ENCODE data around the gene CEP135.
"Not testable (repeated sequence)": the region's sequence is repeated elsewhere in the genome, so short reads cannot be mapped to it uniquely, and the experiment has no call there.

Gene CEP135, protein sequence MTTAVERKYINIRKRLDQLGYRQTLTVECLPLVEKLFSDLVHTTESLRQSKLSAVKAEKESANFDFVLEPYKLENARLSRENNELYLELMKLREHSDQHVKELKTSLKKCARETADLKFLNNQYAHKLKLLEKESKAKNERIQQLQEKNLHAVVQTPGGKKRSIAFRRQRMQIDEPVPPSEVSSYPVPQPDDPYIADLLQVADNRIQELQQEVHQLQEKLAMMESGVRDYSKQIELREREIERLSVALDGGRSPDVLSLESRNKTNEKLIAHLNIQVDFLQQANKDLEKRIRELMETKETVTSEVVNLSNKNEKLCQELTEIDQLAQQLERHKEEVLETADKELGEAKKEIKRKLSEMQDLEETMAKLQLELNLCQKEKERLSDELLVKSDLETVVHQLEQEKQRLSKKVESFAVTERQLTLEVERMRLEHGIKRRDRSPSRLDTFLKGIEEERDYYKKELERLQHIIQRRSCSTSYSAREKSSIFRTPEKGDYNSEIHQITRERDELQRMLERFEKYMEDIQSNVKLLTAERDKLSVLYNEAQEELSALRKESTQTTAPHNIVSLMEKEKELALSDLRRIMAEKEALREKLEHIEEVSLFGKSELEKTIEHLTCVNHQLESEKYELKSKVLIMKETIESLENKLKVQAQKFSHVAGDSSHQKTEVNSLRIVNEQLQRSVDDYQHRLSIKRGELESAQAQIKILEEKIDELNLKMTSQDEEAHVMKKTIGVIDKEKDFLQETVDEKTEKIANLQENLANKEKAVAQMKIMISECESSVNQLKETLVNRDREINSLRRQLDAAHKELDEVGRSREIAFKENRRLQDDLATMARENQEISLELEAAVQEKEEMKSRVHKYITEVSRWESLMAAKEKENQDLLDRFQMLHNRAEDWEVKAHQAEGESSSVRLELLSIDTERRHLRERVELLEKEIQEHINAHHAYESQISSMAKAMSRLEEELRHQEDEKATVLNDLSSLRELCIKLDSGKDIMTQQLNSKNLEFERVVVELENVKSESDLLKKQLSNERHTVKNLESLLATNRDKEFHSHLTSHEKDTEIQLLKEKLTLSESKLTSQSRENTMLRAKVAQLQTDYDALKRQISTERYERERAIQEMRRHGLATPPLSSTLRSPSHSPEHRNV

DNA sequence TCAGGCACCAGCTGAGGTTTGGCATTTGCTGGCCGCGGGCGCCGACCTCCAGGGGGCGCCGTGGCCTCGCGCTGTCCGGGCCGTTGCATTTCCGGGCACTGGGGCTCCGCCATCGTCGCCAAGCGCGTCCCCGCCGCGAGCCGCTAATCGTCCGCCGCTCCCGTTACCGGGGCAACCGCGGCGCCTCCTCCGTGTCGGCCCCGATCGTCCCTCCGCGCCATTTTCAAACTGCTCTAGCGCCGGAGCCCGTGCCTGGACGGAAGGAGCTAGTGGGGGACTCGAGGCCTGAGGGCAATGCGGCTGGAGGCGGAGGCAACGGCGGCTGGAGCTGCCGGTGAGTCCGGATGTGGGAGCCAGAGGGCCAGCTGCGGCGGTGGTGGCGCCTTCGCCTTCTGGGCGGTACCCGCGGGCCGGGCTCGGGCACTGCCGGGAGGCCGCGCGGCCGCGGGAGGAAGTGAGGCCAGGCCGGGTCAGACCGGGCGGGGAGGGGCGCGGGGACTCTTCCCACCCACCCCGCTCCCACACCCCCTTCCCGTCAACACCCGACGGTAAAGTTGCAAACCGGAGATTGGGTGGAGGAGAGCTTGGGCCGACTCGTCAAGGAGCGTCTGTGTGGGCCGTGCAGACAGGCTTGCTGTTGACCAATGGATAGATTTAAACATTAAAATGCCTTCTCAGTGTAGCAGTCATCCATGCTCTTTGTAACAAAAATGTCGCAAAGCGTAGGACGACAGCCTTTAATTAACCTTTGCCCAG is at the start of gene CEP135:
CEP135 (plus strand) TSS at position 220 of the 756 bp plus-strand sequence. CDS start 3,186 bp downstream, outside the sequence.
- peak; percentile 74 to 82 for DNase-seq (ENCODE audit: low read depth in 2 of 2, low spot score in 1 of 2)

DNA sequence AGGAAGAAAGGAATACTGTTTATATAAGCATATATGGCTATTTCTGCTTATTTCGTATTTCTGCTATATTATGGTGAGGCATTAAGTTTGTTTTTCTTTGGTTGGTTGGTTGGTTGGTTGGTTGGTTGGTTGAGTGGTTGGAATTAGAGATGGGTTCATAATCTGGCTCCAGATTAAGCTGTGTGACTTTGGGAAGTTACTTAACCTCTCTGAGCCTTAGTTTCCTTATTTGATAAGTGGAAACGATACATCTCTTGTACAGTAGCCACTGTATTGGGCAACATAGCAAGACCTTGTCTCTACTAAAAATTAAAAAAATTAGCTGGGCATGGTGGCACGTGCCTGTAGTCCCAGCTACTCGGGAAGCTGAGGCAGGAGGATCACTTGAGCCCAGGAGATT is 46.1 kb upstream of the CEP135 start:
- no peak for DNase-seq (ENCODE audit: low read depth in 2 of 2, low spot score in 1 of 2)

- DNase-seq (ENCODE audit: low read depth in 2 of 2, low spot score in 1 of 2): no peak
Measured at GRCh38 chr4:55903577-55903976, 45.2 kb upstream of the CEP135 start.

GRCh38 chr4:55904576-55904975 is 44.2 kb upstream of the CEP135 start:
- DNase-seq (ENCODE audit: low read depth in 2 of 2, low spot score in 1 of 2): no peak

DNA sequence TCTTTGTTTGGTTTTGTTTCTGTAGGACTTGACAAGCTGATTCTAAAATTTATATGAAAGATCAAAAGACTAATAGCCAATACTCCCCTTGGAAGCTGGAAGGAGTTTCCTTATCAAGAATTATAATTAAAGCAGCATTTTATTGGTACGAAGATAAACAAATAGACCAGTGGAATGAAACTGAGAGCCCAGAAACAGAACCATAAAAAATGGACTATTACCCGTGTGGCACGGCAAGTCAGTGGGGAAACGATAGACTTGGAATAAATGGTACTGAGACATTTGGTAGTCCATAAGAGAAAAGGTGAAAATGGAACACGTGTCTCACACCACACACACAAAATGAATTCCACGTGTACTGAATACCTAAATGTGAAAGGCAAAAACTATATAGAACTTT is 42.4 kb upstream of the CEP135 start:
- DNase-seq (ENCODE audit: low read depth in 2 of 2, low spot score in 1 of 2): no peak

DNA sequence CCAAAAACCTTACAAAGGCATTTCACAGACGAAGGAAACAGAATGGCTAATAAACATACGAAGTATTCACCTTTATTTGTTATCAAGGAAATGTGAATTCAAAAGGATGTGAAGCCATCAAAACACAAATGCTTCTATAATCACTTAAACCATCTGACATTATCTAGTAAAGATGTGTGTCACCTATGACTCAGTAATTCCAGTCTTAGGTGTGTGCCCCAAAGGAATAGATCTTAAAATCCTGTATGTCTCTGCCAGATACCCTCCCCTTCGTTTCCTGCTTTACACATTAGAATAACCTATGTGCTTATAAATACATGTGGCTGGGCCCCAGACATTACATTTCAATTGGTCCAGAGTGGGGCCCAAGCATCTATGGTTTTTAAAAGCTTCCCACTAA is 41.8 kb upstream of the CEP135 start:
- DNase-seq (ENCODE audit: low read depth in 2 of 2, low spot score in 1 of 2): no peak

GRCh38 chr4:55907469-55907868 is 41.3 kb upstream of the CEP135 start:
- no peak for DNase-seq (ENCODE audit: low read depth in 2 of 2, low spot score in 1 of 2)

- no peak for DNase-seq (ENCODE audit: low read depth in 2 of 2, low spot score in 1 of 2)
Measured at GRCh38 chr4:55910140-55910539, 38.6 kb upstream of the CEP135 start.

GRCh38 chr4:55912249-55912648 is 36.5 kb upstream of the CEP135 start:
- no peak for DNase-seq (ENCODE audit: low read depth in 2 of 2, low spot score in 1 of 2)

- no peak for DNase-seq (ENCODE audit: low read depth in 2 of 2, low spot score in 1 of 2)
Measured at GRCh38 chr4:55920571-55920970, 28.2 kb upstream of the CEP135 start.

DNA sequence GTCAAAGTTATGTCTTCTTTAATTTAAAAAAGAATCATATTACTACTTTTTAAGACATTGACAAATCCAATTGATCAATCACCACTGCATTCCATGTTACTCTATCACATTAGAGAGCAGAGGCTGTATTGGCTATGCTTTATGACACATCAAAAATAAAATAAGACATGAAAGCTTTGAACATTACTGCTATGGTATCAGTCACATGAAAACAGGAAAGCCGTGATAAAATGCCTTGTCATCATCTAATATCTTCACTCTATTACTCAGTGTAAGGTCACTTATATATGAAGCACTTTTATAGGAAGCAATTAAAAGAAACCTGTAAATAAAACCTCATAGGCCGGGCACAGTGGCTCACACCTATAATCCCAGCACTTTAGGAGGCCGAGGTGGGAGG is 27.7 kb upstream of the CEP135 start:
- DNase-seq (ENCODE audit: low read depth in 2 of 2, low spot score in 1 of 2): no peak

DNA sequence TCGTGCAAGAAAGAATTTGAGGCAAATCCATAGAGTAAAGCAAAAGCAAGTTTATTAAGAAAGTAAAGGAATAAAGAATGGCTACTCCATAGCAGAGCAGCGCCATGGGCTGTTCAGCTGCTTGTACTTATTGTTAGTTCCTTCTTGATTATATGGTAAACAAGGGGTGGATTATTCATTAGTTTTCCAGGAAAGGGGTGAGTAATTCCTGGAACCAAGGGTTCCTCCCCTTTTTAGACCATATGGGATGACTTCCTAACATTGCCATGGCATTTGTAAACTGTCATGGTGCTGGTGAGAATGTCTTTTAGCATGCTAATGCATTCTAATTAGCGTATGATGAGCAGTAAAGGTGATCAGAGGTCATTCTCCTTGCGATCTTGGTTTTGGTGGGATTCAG is 23.5 kb upstream of the CEP135 start:
- no peak for DNase-seq (ENCODE audit: low read depth in 2 of 2, low spot score in 1 of 2)

- DNase-seq (ENCODE audit: low read depth in 2 of 2, low spot score in 1 of 2): no peak
Measured at GRCh38 chr4:55926610-55927009, 22.1 kb upstream of the CEP135 start.

GRCh38 chr4:55927803-55928437 is 20.8 kb upstream of the CEP135 start:
- no peak for DNase-seq (ENCODE audit: low read depth in 2 of 2, low spot score in 1 of 2)

DNA sequence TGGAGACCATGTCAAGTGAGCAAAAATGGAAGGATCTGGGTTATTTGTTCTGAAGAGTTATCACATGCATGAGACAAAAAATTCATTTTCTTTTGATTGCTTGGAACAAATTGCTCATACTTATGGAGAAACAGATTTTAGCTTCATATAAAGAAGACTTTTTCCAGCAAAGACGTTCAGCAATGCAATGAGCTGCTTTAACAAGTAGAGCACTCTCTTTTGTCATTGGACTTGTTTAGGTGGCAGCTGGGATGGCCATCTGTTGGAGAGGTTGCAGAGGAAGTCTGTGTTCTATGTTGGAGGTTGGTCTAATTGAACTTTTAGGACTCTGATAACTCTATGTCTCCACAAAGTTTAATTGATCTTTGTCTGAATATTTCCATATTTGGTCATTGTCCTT is 19.9 kb upstream of the CEP135 start:
- no peak for DNase-seq (ENCODE audit: low read depth in 2 of 2, low spot score in 1 of 2)

GRCh38 chr4:55931043-55931442 is 17.7 kb upstream of the CEP135 start:
- DNase-seq (ENCODE audit: low read depth in 2 of 2, low spot score in 1 of 2): no peak

DNA sequence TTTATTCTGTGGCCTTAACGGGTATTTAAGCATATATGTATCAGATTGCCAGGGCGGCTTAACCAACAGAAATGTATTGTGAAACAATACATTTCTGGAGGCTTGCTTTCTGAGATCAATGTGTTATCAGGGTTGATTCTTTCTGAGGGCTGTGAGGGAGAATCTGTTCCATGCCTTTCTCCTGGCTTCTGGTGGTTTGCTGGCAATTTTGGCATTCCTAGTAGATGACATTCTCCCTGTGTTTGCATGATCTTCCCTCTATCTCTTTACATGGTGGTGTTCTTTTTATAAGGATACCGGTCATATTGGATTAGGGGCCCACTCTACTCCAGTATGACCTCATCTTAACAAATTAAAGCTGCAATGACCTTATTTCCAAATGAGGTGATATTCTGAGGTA is 16.9 kb upstream of the CEP135 start:
- no peak for DNase-seq (ENCODE audit: low read depth in 2 of 2, low spot score in 1 of 2)

DNA sequence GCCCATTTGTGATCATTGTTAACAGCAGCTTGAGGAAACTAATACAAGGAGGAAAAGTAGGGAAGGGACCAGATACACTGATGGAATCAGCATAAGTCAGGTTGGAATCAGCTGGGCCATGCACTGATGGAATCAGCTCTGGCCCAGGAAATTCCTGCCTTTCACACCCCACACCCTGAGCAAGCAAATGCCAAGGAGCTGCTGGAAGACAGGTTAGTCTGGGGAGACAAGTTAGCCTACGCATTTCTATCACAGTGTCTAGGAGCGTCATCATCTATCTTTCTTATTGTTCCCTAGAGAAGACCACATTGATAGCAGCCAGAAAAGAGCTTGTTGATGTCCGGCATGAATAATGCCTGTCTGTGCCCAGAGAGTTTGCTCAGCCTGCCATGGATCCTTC is 16.2 kb upstream of the CEP135 start:
- no peak for DNase-seq (ENCODE audit: low read depth in 2 of 2, low spot score in 1 of 2)

GRCh38 chr4:55933611-55934010 is 15.1 kb upstream of the CEP135 start:
- no peak for DNase-seq (ENCODE audit: low read depth in 2 of 2, low spot score in 1 of 2)

GRCh38 chr4:55935907-55936306 is 12.8 kb upstream of the CEP135 start:
- DNase-seq (ENCODE audit: low read depth in 2 of 2, low spot score in 1 of 2): not testable (repeated sequence)

Measured in stimulated activated CD8-positive, alpha-beta memory T cell treated with anti-CD3 and anti-CD28 coated beads, Interleukin-4, amount 100 ng/mL, for 4 hours (primary cell).